HG03439 (cell line): ENCODE data around the gene CCNK.

Experiments
- ATAC-seq: cut with Tn5 transposase; IDR thresholded peaks from one replicate; pipeline ENCODE4 v1.9.1; 2021; ENCODE audit warnings: mild to moderate bottlenecking, moderate library complexity; ENCODE audit not compliant: unreplicated experiment

The CCNK gene

DNA sequence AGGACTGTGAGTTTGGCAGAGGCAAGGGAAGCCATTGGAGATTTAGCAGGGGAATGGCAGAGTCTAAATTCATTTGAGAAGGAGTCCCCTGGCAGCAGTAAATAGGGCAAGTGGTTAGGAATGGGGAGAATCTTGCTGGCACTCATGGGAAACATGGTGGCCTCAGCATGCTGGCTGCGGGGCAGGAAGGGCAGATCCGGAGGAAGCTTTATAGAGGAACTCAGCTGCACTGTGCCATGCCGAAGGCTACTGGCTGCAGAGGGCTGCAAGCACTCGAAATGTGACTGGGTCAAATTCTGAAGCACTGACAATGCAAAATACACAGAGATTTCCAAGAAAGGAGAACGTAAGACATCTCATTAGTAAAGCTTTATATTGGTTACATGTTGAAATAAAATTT lies 23.9 kb downstream of the CCNK start:
- ATAC-seq: no peak

DNA sequence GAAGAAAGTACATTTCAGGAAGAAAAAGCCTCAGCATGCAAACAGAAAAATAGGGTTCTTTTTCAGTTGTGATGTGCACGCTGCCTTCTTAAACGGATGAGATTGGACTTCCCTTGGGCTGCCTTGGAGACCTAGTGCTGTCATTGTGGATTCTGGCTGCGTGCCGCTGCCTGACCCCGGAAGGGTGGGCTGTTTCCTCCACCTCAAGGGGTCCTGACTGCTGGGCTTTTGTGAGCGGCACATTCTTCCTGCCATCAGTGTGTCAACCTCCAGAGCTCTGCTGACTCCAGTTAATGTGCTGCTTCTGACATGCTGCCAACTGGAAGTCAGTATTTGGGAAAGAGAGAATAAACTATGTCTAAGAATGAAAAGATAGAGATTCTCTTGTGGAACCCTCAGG lies 25.1 kb downstream of the CCNK start:
- no peak for ATAC-seq

DNA sequence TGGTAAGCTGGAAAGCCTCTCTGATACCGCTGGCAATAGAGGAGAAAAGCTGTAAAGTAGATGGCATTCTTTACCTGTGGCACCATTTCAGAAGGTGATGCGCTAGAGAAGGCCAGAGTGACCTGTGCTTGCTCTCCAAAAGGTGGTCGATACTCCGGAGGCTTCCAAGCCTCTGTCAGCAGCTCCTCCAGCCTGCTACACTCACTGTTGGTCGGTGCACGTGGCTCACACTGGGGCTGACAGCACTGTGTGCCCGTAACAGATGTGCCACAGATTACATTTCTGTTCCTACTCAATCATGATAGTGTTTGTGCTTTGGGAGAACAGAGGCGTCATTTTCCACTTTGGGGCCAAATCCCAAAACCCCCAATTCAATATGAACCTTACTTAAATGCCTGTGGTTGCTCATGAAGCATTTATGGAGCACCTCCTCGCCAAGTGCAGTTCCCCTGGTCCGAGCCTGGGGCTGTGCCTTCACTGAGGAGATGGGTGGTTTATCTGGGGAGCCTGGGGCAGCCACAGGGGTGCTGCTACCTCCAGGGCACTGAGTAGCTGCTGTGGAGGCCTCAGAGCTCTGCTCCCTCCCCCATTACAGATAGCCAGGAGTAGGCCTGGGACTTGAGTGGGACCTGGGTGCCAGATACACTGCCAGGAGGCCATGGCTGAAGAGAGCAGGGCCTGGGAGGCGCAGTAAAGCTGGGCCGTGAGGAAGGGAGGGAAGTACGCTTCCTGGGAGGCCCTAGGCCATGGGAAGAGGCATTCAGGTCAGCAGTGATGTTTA lies 26.8 kb downstream of the CCNK start:
- ATAC-seq: no peak

DNA sequence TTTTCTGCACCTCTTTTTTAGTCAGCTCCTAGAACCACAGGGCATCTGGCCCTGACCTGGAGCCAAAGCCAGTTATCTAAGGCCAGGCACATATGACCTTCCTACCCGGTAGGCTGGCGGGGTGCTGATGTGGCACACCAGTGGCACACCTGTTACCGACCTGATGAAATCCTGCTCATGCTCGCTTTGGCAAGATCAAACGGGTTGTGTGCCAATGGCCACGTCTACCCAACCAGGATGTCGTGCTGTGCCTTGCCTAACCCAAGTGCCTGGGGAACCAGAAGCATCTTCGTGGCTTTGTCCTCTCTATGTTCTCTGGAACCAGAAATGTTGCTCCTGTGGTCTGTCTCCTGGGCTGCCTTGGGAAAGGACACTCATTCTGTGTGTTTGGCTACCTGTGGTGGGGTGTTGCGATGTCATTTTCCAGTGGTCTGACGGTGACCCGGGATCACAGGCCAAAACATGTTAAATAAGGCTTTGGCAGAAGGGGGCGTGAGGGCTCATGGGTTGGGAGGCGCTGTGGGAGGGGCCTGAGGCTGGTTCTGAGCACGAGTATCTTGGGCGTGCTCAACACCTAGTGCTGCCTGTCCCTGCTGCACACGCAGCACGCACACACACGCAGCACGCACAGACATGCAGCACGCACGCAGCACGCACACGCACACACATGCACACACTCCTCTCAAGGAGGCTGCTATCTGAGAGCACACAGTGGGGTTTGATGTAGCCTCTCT lies 27.9 kb downstream of the CCNK start:
- no peak for ATAC-seq

GRCh38 chr14:99509871-99510555 lies 28.8 kb downstream of the CCNK start:
- ATAC-seq: no peak

- no peak for ATAC-seq
Measured at GRCh38 chr14:99510556-99511139, 29.4 kb downstream of the CCNK start.

DNA sequence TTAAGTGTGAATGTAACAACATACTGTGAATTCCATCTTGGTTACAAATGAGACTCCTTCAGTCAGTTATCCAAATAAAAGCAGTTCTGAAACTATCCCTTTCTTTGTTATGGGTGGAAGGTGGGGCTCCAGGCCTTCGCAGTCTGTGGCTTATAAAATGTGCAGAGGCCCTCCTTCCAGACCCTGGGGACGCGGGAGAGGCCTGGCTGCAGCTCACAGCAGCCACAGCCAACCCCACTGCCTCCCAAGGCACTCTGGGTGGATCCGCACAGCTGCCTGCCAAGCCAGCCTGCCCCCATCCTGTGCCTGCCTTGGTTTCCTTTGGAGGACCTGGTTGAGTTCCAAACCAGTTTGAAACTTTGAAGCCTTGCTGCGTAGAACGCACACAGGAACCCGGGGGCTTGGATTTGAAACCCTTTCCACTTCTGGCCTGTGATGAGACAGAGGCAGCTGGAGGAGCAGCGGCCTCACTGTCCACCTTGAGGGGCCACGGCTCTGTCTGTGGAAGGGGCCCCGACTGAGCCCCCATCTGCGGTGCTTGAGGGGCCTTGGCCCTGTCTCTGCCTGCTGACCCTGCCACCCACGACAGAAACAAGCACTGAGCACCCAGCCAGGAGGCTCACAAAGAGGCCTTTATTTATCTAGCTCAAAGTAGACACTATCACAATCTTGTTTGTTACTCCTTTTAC lies 30.4 kb downstream of the CCNK start:
- ATAC-seq: no peak

- ATAC-seq: no peak
Measured at GRCh38 chr14:99512110-99512449, 30.9 kb downstream of the CCNK start.

DNA sequence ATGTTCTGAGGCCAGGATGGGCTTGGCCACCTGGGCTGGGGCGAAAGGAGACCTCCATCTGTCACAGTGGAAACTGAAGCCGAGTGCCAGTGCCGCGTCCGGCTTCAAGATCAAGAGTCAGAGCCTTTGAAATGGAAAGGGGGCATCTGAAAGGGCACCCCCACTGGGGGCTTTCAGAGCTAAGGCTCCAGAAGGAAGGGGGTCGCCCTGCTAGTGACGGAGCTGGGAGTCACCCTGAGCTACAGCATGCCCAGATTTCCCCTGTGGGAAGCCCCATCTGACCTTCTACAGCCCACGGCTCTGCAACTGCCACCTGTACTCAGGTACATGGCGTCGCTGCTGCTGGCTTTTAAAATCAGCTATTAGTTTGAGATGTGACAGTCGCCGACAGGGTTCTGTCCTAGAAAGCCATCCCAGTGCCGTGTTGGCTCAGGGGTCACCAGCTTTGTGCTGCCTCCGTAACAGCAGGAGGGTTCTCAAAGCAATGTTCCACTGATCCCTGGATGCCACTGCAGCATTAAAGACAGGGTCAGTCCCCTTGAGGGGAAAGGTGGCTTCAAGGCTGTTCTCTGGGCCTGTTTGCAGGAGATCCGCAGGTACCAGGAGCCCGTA lies 31.5 kb downstream of the CCNK start:
- no peak for ATAC-seq

DNA sequence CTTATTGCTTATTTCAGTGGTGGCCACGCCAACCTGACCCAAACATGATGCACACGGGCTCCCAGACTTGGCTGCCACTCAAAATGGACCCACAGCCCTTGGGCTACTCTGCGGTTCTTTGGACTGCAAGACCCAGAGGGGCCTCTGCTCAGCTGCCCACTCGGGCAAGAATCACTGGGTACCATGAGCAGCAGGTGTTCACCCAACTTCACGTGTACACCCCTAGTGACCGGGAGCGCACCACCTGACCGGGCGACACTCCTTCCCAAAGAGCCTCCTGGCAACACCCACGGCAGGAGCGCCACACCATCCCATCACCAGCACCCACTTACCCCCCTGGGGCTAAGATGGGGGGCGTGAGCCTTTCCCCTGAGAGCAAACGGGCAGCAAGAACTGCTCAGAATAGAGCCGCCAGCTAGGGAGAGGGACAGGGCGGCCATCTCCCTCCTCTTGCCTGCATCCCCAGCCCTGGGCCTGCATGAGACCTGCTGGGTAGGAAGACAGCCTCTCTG lies 32.0 kb downstream of the CCNK start:
- no peak for ATAC-seq

GRCh38 chr14:99513946-99514551 lies 32.8 kb downstream of the CCNK start:
- ATAC-seq: no peak

DNA sequence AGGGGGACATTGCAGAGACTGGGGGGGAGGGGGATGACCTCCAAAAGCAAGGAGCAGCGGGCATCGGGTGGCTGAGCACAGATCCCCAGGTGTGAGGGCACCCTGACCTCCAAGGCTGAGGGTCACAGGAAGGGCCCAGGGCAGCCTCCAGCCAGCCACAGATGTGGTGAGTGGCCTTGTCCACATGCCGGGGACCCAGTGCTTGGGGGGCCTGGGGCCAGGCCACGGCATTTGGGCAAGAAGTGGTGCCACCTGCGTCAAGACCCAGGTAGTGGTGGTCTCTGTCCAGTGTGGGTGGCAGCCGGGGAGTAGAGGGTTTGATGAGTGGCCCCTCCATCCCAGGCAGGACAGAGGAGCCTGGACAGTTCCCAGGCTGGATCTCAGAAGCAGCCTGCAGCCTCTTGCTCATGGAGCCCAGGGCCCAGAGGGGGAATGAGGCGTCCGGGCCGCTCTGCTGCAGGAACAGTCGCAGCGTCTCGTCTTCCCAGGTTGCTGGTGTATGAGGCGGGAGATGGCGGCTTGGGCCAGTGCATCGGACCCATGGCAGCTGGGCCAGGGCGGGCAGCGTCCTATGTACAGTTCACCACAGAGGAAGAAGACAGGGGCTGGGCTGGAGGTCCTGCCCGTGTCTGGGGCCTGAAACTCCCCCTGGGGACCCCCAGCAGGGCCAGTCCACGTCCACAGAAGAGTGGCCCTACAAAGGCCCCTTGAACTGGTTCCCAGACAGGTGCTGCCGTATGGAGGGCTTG lies 33.5 kb downstream of the CCNK start:
- no peak for ATAC-seq

DNA sequence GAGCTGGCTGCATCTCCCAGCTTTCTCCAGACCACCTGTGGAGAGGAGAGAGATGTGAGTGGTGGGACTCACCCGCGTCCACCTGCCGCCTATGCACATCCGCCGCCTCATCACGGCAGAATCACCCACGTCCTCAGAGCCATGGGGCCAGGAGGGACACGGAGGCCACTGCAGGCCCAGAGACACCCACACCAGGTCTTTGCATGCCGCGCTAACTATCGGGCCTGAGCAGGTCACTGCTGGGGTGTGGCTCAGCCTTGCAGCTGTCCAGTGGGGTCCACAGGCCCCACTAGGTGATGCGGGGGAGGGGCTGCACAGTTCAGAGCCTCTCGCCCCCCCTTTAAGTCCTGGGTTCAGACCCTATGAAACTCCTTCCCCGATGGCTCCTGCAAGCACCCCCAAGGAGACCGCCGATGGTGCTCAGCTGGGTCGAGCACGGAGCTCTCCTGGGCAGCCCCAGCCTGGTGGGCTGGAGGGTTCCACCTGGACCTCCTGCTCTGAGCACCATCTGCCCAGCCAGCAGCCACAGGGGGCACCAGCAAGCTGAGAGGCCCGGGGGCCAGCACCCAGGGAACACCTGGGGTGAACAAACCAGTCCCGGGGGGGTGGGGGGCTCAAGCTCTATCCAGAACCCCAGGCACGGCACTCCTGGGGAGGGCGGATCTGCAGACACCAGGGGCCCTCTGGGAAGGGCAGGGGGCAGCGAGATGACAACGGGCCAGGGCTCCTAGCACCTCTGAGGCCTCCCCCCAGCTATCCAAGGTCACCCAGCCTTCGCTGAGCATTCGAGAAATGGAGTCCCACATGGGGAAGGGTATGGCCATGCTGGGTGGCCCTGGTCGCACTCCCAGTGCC lies 34.3 kb downstream of the CCNK start:
- ATAC-seq: no peak

- no peak for ATAC-seq
Measured at GRCh38 chr14:99516156-99516870, 35.1 kb downstream of the CCNK start.

DNA sequence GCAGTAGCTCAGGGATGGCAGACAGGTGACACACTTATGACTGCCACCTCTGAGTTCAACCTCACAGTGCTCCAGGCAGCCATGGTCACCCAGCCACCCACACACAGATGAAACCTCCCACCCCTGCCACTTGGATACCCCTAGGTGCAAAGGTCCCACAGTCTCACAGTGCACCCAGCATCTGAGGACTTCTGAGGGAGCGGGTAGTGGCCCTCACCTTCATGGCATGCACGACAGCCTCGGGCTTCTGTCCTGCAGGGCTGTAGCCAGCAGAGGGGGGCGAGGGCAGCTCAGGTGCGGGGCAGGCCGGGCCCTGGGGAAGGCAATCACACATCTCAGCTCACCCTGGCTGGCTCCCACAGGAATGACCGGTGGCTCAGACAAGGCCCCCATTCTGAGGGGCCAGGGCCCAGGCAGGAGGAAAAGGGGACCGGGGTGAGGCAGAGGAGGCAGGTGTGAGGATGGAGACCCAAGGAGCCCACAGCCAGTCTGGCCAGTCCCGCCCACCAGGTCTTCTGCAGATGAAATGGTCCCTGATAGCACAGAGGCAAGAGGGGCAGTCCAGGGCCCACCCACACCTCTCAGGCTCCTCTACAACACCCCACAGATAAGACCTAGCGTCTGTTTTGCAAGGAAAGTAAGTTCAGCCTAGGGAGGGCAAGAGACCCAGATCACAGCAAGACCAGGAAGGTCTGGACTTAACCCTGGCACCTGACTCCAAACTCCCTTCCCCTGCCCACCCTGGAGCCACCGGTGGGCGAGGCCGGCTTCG lies 35.8 kb downstream of the CCNK start:
- ATAC-seq: no peak

GRCh38 chr14:99517643-99518381 lies 36.6 kb downstream of the CCNK start:
- ATAC-seq: no peak
